Activated T-helper 1 cell treated with anti-CD3 and anti-CD28 coated beads, Interleukin-12 subunit alpha, Interleukin-12 subunit beta, Interleukin-2, Interleukin-4 antibody, amounts not matched to agents 30 ng/mL and 10 ng/mL and 1 ng/mL, durations not matched to agents 14 hours and 24 hours and 36 hours (primary cell): ENCODE data around the gene MPRIP. TPM values are rescaled to one million over a fixed set of nuclear protein-coding genes. Genes with fewer than 3 reads are reported as not detected.

Experiments
- DNase-seq: peaks from one replicate; pipeline ENCODE4 v3.0.0; 2021; ENCODE audit warnings: low spot score
- H3K27ac Mint-ChIP-seq: one replicate; pipeline ENCODE4 v1.8.0; 2021; ENCODE audit warnings: mild to moderate bottlenecking, mixed read lengths
- H3K27me3 Mint-ChIP-seq: one replicate; pipeline ENCODE4 v1.8.0; 2022; ENCODE audit warnings: mild to moderate bottlenecking, moderate library complexity, mixed read lengths; ENCODE audit not compliant: insufficient read depth
- H3K36me3 Mint-ChIP-seq: one replicate; pipeline ENCODE4 v1.8.0; 2021; ENCODE audit warnings: low read depth, mixed read lengths
- H3K4me1 Mint-ChIP-seq: one replicate; pipeline ENCODE4 v1.8.0; 2021; ENCODE audit warnings: low read depth, mixed read lengths
- H3K4me3 Mint-ChIP-seq: one replicate; pipeline ENCODE4 v1.8.0; 2021; ENCODE audit warnings: mild to moderate bottlenecking, moderate library complexity, mixed read lengths
- H3K9me3 Mint-ChIP-seq: one replicate; pipeline ENCODE4 v1.8.0; 2021; ENCODE audit warnings: mixed read lengths
- intact Hi-C: fragments of 100-400 bp; cut with micrococcal nuclease; formaldehyde crosslinking; loops from one replicate; pipeline ENCODE4 v1.15.1; 2024
- total RNA-seq: library from RNA; stranded (reverse); gene quantifications from 2 replicates; pipeline ENCODE4 v1.2.3, GENCODE V29; 2022

MPRIP gene
- total RNA-seq, 1 donor from 2014 or later = 175 TPM

GRCh38 chr17:17114592-17115225 is 72.5 kb downstream of the MPRIP start:
- Mint-ChIP-seq H3K4me3 (peak overlapping the region; percentile 2), H3K27me3 (no peaks in the 10 kb centered on the region), H3K4me1 (peaks cover 70% of the 10 kb centered on the region), H3K27ac (peak overlapping the region; percentile 66), H3K9me3 (no peaks in the 10 kb centered on the region), H3K36me3 (peaks cover 6% of the 10 kb centered on the region)
- DNase-seq = no peak
- intact Hi-C loops = no loop called here

DNA sequence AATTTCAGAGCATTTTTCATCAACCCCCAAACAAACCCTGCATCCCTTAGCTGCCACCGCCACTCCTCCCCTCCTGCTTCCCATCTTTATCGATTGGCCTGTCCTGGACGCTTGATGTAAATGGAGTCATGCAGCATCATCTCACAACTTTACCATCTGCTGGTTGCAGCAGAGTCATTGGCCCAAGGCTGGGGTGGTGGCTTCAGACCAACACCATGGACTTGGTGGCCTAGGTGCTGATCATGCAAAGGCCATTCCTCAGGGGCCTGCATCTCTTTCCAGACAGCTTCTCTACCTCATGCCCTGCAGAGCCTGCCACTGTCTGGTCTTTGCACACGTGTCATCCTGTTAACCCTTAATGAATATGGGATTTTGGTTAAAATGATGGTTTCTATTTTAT is 73.4 kb downstream of the MPRIP start:
- intact Hi-C loops = no loop called here
- no peak overlapping the region for H3K4me3 Mint-ChIP-seq
- DNase-seq = no peak
- H3K27ac Mint-ChIP-seq = peak overlapping the region; percentile 64
- peaks cover 6% of the 10 kb centered on the region for H3K36me3 Mint-ChIP-seq
- H3K27me3 Mint-ChIP-seq = no peaks in the 10 kb centered on the region
- H3K9me3 Mint-ChIP-seq = no peaks in the 10 kb centered on the region
- peaks cover 70% of the 10 kb centered on the region for H3K4me1 Mint-ChIP-seq

GRCh38 chr17:17116406-17116805 is 74.1 kb downstream of the MPRIP start:
- DNase-seq = no peak
- Mint-ChIP-seq H3K4me3 (no peak overlapping the region), H3K9me3 (no peaks in the 10 kb centered on the region), H3K27ac (peak overlapping the region; percentile 34), H3K27me3 (no peaks in the 10 kb centered on the region), H3K36me3 (peaks cover 6% of the 10 kb centered on the region), H3K4me1 (peaks cover 71% of the 10 kb centered on the region)
- intact Hi-C loops = no loop called here

DNA sequence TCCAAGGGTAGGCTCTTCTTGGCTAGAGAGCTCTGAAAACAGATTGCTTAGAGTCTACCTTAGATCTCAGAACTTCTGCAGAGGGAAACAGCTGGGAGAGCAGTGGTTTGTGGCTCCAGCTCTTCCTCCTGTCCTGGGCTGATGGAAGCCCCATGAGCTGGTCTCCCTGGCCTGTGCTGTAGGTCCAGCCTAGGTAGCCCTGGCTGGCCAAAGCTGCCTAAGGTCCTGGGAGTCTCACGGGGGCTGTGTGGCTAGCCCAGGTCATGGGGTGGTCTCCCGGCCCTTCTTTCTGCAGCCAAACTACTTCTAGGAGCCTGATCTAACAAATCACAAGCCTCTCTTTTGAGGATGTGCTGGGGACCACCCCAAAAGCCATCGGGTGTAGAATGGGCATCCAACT is 75.7 kb downstream of the MPRIP start:
- DNase-seq = no peak
- Mint-ChIP-seq H3K9me3 (no peaks in the 10 kb centered on the region), H3K27me3 (no peaks in the 10 kb centered on the region), H3K27ac (peak overlapping the region; percentile 92), H3K4me3 (no peak overlapping the region), H3K4me1 (peaks cover 81% of the 10 kb centered on the region), H3K36me3 (peaks cover 7% of the 10 kb centered on the region)
- intact Hi-C loops = loop anchor here (2.0 kb wide), 1 partner anchor 75 kb away; the partner anchor contains the start of gene MPRIP

GRCh38 chr17:17118399-17118798 is 76.1 kb downstream of the MPRIP start:
- no peaks in the 10 kb centered on the region for H3K9me3 Mint-ChIP-seq
- DNase-seq = no peak
- peaks cover 8% of the 10 kb centered on the region for H3K36me3 Mint-ChIP-seq
- peaks cover 82% of the 10 kb centered on the region for H3K4me1 Mint-ChIP-seq
- intact Hi-C loops = loop anchor here (2.0 kb wide), 1 partner anchor 76 kb away; the partner anchor contains the start of gene MPRIP
- H3K27ac Mint-ChIP-seq = peak overlapping the region; percentile 92
- no peaks in the 10 kb centered on the region for H3K27me3 Mint-ChIP-seq
- H3K4me3 Mint-ChIP-seq = peak overlapping the region; percentile 50

DNA sequence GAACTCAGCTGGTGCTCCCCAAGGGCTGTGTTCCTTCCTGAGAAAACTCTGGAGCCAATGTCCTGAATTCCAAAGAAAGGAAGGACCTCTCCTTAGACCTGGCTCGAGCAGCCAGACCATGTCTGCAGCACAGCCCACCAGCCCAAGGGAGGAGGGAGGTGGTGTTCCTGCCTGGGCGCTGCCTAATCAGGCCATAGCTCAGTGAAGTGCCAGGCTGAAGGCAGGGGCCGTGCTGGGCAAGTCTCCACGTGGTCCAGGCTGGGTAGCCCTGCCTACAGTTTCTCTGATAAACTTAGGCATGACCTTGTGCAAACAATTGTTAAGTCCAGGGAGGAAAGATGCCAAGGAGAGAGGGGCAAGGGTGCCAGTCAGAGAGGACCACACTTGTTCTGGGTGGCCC is 76.8 kb downstream of the MPRIP start:
- intact Hi-C loops = loop anchor here (1.0 to 2.0 kb wide), 2 partner anchors 31 to 76 kb away; partner anchors contain the start of gene MPRIP
- Mint-ChIP-seq H3K9me3 (no peaks in the 10 kb centered on the region), H3K4me3 (peak overlapping the region; percentile 39), H3K36me3 (peaks cover 7% of the 10 kb centered on the region), H3K4me1 (peaks cover 77% of the 10 kb centered on the region), H3K27ac (peak overlapping the region; percentile 92), H3K27me3 (no peaks in the 10 kb centered on the region)
- no peak for DNase-seq

- Mint-ChIP-seq H3K4me1 (peaks cover 76% of the 10 kb centered on the region), H3K4me3 (peak overlapping the region; percentile 39)
- intact Hi-C loops = loop anchor here (1.0 to 2.0 kb wide), 2 partner anchors 31 to 77 kb away; partner anchors contain the start of gene MPRIP
Measured at GRCh38 chr17:17119533-17119932, 77.3 kb downstream of the MPRIP start.

DNA sequence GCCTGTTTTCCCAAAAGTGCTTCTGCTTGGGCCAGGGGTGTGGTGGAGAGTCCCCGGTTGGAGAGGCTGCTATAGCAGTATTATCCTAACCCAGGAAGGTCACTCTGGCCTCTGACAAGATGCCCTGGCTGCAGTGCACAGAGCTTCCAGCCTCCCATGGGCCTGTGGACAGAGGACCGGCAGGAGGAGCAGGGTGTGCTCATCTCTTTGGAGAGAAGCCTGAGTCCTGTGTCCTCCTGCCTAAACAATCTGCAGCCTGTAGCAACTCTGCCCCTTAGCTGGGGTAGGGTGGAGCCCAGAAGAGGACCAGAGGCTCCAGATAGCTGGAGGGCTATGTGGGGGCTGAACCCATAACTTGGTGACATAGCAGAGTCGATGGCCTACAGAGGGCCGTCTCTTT is 78.0 kb downstream of the MPRIP start:
- no peaks in the 10 kb centered on the region for H3K27me3 Mint-ChIP-seq
- DNase-seq = no peak
- no peak overlapping the region for H3K4me3 Mint-ChIP-seq
- H3K9me3 Mint-ChIP-seq = no peaks in the 10 kb centered on the region
- H3K27ac Mint-ChIP-seq = peak overlapping the region; percentile 92
- H3K36me3 Mint-ChIP-seq = peaks cover 4% of the 10 kb centered on the region
- intact Hi-C loops = no loop called here
- peaks cover 76% of the 10 kb centered on the region for H3K4me1 Mint-ChIP-seq

More at GRCh38 chr17:17119533-17119932, 77.3 kb downstream of the MPRIP start:
- Mint-ChIP-seq H3K9me3 (no peaks in the 10 kb centered on the region), H3K27me3 (no peaks in the 10 kb centered on the region), H3K27ac (peak overlapping the region; percentile 92), H3K36me3 (peaks cover 4% of the 10 kb centered on the region)
- peak; percentile 50 for DNase-seq

DNA sequence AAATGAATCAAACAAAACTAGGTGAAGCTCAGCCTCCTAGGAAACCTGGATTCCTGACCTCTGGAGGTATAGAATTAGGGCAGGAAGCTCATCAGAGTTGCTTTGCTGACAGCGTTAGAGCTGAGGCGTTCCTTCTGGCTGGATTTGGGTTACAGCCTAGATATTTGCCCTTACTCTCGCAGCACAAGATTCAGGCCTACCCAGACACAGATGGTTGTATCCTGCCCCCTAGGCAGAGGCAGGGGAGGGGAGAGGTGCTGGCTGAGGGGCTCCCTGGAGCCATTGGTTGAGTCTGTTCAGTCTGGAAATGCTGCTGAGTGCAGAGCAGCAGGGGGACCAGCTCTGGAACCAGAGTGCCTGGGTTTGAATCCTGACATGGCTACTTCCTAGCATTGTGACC is 78.4 kb downstream of the MPRIP start:
- no peaks in the 10 kb centered on the region for H3K27me3 Mint-ChIP-seq
- H3K27ac Mint-ChIP-seq = no peak overlapping the region
- intact Hi-C loops = no loop called here
- no peak for DNase-seq
- no peak overlapping the region for H3K4me3 Mint-ChIP-seq
- H3K36me3 Mint-ChIP-seq = peaks cover 4% of the 10 kb centered on the region
- H3K4me1 Mint-ChIP-seq = peaks cover 76% of the 10 kb centered on the region
- no peaks in the 10 kb centered on the region for H3K9me3 Mint-ChIP-seq

DNA sequence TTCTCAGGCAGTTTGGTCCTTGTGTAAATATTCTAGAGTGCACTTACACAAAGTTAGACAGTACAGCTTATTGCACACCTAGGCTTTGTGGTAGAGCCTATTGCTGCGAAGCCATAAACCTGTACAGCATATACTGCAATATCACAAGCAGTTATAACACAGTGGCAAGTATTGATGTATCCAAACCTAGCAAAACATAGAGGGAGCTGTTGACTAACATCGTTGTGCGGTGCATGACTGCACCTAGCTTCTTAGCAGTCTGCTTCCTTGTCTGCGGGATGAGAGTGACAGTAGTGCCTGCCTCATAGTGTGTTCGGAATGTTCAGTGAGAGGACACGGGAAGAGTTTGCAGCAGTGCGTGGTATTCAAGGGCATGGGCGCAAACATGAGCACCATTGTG is 78.9 kb downstream of the MPRIP start:
- H3K27ac Mint-ChIP-seq = no peak overlapping the region
- no peaks in the 10 kb centered on the region for H3K9me3 Mint-ChIP-seq
- peaks cover 2% of the 10 kb centered on the region for H3K36me3 Mint-ChIP-seq
- no peaks in the 10 kb centered on the region for H3K27me3 Mint-ChIP-seq
- no peak overlapping the region for H3K4me3 Mint-ChIP-seq
- no peak for DNase-seq
- H3K4me1 Mint-ChIP-seq = peaks cover 79% of the 10 kb centered on the region
- intact Hi-C loops = no loop called here

GRCh38 chr17:17122781-17123483 is 80.7 kb downstream of the MPRIP start:
- Mint-ChIP-seq H3K27ac (no peak overlapping the region), H3K36me3 (peaks cover 2% of the 10 kb centered on the region), H3K27me3 (no peaks in the 10 kb centered on the region), H3K9me3 (no peaks in the 10 kb centered on the region), H3K4me1 (peaks cover 77% of the 10 kb centered on the region), H3K4me3 (no peak overlapping the region)
- DNase-seq = no peak
- intact Hi-C loops = no loop called here

DNA sequence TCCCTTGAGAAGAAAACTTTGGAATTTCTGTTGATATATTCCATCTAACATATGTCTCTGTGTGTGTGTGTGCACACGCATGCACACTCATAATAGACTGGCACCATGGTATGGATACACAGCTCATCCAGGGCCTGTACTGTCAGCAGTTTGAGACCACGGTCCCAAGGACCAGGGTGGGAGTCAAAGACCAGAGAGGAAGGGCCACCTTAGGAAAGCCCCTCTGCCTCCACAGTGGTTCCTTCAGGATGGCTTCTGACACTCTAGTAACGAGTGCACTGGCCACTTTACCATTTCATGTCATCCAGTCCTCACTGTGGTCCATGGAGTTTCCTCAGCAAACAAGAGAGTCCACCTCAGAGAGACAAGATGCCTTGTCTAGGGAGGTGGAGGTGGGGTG is 82.1 kb downstream of the MPRIP start:
- Mint-ChIP-seq H3K4me3 (no peak overlapping the region), H3K4me1 (peaks cover 63% of the 10 kb centered on the region), H3K27me3 (no peaks in the 10 kb centered on the region), H3K27ac (no peak overlapping the region), H3K9me3 (no peaks in the 10 kb centered on the region), H3K36me3 (peaks cover 5% of the 10 kb centered on the region)
- intact Hi-C loops = no loop called here
- no peak for DNase-seq
